T-helper 2 cell treated with Interferon-gamma antibody and Interleukin-4, amounts not matched to agents 100 ng/mL and 5 ng/mL, for 36 hours (primary cell): ENCODE results near the gene AIRE. TPM values are rescaled to one million over a fixed set of nuclear protein-coding genes. Genes with fewer than 3 reads are reported as not detected.
"Not testable (repeated sequence)": the region's sequence is repeated elsewhere in the genome, so short reads cannot be mapped to it uniquely, and the experiment has no call there.

Source experiments
- intact Hi-C: fragments of 100-400 bp; cut with micrococcal nuclease; formaldehyde crosslinking; loops from one replicate; pipeline ENCODE4 v1.15.1; 2023
- total RNA-seq: library from RNA; stranded (reverse); gene quantifications from 2 replicates; pipeline ENCODE4 v1.2.3, GENCODE V29; 2022

AIRE gene
- 2.7 and 3.0 TPM in 2 replicates for total RNA-seq

DNA sequence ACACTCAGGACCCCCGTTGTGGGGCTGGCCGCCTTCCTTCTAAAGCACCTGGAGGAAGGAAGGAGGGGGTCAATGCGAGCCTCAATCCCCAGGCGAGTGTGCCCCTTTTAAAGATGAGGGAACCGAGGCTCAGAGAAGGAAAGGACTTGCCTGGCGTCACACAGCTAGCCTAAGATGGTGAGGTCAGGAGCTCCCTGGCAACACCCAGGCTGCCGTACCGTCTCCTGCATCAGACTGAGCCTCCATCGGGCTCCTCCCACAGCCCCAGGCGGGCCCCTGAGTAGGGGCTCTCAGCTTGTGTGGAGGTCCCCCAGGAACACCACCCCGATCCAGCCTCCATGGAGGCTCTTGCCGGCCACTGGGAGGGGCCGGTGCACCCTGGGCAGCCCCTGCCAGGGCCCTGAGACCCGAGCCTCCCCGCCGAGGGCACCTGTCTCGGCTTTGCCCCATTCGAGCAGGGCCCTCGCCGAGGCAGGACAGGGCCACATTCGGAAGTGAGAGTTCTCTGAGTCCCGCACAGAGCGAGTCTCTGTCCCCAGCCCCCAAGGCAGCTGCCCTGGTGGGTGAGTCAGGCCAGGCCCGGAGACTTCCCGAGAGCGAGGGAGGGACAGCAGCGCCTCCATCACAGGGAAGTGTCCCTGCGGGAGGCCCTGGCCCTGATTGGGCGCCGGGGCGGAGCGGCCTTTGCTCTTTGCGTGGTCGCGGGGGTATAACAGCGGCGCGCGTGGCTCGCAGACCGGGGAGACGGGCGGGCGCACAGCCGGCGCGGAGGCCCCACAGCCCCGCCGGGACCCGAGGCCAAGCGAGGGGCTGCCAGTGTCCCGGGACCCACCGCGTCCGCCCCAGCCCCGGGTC, at the start of gene AIRE:
Gene AIRE (plus strand): TSS at position 739 of the 855 bp plus-strand sequence. CDS start 131 bp downstream, outside the sequence.
- intact Hi-C loops = no loop called here

DNA sequence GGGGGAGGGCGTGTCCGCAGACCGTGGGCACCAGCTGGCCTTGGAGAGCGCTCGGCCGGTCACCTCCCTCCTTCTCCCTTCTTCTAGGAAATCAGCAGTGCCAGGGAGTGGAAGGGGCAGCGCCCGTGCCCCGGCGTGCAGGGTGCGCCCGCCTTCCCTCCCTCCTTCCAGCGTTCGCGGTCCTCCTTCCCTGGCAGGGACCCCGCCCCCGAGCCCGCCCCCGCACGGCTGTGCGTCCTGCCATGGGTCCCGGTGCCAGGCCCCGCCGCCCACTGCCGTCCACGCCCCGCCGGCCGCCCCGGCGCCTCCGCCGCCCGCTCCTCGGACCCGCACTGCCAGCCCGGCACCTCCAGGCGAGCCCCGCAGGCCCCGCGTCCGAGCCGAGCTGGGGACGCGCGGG, 45.3 kb upstream of the AIRE start:
- intact Hi-C loops = not testable (repeated sequence)

DNA sequence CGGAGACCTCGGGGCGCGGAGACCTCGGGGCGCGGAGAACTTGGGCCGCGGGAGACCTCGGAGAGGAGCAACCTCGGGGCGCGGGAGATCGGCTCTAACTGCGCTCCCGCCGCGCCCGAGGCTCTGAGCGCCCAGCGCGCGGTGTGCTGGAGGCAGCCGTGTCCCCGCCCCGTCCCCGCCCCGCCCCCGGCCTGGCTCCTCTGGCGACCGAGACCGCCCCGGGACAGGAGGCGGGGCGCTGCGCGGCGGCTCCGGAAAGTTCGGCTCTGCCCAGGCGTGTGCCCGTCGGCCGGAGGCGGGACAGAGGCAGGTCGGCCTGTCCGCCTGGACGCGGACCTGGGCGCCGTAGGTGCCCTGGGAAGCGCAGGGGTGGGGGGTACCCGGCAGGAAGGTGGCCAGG, 44.8 kb upstream of the AIRE start, which contains the start of gene ICOSLG:
Gene ICOSLG (minus strand): TSS at position 102 of the 400 bp plus-strand sequence. CDS start 126 bp downstream, outside the sequence.
- intact Hi-C loops = not testable (repeated sequence)

DNA sequence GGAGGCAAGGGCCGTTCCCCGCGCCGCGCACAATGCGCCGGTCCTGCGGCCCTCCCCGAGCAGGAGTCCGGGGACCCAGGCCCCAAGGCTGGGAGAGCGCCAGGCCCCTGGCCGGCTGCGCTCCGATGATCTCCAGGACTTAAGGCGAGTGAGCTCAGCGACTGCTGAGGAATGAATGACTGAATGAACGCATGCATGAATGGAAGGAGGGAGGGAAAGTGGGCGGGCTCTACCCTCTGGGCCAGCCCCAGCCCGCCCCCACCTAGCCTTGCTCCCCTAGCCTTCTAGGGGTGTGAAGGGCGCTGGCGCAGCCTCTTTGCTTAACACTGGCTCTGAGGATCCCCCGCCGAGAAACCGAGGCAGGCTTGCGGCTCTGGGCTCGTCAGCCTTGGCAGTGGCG, 44.4 kb upstream of the AIRE start:
- intact Hi-C loops = not testable (repeated sequence)

DNA sequence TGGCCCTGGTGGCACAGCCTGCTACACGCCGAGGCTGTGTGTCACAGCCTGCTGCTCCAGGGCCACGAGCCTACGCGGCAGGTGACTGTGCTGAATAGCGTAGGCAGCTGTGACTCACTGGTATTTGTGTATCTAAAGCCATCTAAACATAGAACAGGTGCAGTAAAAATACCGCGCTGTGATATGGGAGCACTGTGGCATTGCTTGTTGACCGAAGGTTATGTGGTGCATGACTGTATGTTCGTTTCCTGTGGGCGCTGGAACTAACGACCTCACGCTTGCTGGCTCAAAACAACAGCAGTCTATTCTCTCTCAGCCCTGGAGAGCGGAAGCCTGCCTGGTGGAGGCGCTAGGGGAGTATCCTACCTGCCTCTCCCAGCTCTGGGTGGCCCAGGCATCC, 41.7 kb upstream of the AIRE start:
- intact Hi-C loops = not testable (repeated sequence)

DNA sequence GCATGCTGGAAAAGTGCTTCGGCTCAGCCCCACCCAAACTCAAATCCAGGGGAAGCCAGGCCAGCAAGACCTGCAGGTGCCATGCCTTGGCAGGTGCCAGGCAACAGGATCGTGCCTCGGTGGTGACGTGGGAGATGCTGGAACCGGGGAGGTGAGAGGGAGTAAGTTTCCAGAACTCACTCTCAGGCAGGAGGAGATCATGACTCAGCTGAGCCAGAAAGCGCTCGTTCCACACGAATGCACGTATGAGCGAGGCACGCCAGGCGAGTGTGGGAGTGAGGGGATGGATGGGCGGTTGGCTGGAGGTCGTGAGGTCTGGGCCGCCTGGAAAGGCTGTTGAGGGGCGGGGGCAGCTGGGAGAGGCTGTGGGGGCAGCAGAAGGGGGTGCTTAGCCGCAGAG, 37.8 kb upstream of the AIRE start:
- intact Hi-C loops = not testable (repeated sequence)

DNA sequence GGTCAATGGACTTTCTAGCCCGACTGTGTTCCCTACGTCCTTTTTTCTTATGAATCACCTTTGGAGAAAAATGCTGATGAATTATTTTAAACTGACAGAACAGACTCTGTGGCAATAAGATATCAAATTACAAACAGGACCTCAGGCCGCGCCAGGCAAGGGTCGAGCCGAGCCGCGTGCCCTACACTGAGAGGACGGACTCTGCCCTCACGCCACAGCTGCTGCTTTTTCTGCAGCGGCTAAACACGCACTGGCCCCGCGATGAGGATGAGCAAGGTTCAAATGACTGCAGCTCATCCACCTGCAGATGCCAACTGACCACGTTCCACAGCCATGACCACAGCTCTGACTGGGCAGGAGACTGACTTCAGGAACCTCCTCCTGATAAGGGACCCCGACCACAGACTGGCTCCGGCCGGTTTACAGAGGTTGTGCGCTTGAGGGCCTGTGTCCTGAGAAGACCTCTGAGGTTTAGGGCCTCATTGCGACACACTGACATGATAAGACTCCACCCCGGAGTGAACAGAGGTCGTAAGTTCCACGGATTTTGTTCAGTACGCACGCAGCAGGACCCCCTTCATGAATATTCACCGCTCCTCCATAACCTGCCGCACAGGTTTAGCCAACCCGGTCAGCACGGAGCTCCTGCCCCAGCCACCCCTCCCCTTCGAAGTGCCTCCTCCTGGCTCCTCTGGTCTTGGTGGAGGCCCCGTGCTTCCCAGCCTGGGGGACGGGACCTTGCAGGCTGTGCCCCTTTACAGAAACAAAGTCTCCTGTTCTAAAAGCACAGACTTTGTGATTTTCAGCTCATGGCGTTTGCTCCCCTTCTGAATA, 36.3 kb upstream of the AIRE start:
- intact Hi-C loops = not testable (repeated sequence)

DNA sequence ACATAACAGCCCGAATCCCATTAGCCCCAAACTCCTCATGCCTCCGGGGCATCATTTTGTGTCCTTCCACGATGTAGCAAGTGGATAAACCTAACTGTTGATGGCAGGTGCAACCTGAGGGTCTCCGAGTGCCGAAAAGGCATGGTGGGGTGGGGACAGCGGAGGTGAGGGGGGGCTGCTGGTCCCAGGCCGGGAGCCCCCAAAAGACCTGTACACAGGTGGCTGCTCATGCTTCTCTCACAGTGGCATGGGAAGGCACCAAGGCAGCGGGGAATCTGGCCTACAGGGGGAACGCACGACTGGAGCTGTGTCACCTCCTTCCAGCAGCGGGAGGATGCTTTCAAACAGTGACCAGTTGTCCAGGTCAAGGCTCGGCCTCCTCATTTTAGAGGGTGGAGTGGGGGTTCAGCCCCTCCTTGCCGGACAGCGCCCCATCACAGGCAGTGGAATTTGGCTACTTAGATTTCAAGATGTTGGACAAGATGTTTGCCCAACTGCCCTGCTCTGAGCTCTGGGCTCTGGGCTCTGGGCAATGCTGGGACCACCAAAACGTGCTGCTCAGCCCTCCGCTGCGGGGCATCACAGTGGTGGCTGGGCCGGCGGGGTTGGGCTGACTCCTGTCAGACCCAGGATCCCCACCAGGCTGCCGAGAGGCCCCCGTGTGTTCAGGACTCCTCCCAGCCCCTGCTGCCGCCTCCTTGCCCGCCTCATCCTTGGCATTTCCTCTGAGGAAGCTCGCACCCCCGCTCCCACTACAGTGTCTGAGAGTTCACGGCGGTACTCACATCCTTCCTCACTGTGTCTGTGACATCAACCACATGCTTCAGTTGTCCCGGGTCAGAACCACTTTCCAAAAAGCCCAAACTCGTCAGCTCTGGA, 31.6 kb upstream of the AIRE start:
- intact Hi-C loops = no loop called here

DNA sequence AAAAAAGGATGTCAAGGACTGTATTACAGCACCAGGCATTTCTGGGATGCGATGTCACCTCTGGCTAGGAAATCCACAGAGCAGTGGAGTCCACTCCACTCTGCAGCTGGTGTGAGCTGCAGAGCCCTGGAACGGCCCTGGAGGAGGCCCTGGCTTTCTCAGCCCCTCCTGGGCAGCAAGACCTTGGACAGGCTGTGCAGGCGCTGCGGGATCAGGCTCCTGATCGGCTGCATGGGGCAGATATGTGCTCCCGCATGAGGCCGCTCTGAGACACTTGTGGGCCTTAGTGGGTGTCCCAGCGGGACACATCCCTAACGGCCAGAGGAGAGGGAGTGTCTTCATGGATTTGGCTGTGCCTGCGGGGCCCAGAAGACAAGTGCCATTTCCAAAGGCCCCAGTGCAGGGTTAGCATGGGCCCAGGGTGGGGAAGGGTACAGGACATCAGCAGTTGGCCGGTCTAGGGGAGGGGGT, 30.1 kb upstream of the AIRE start:
- intact Hi-C loops = no loop called here

DNA sequence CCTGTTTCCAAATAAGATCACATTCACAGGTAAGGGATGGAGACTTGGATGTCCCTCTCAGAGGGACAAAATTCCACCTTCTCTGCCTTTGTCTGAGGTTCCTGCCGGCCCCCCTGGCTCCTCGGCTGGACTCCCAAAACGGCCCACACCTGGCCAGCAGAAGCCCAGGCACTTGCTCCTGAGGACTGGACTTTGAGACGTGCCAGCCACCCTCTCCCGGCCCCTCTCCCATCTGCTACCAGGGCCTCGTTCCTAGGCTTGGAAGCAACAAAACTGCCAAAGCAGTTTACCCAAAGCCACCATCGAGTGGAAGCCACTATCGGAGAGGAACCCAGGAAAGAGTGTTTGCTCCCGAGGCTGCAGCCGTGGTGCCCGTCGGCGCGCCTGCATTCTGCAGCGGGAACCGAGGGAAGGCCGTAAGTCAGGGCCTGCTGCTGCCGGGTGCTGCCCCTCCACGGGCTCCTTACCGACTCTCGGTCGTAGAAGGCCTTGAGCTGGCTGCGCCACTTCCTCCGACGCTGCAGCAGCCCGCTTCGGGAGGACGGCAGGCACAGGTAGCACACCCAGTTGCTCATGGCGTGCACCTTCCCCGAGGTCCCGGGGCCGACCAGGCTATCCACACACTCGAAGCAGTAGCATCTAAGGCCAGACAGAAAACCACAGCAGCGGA, 27.5 kb upstream of the AIRE start:
- intact Hi-C loops = no loop called here

DNA sequence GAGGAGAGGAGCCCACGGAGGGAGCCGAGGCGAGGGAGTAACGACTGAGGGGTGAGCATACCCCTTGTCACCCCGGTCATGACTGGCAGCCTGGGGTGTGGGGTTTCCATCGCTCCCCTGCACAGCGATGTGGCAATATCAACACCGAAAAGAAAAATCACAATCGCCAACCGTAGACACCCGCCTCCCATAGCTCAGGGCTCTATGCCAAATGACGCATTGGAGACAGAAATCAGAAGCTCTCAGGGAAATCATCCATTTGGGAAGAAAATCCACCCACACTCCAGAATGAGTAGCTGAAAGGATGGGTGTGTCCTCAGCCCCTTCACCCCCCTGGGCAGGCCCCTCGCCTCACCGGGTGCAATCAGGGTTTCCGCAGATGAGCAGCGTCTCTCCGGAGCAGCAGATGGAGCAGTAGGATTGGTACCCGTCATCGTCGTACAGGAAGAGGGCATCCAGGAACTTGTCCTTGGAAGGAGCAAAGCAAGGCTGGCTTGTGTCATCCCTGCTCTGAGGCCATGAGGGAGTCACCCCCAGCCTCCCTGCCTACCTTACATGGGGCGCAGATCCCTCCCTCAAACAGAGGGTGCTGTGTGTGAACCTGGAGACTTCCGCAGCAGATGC, 26.5 kb upstream of the AIRE start:
- intact Hi-C loops = no loop called here

DNA sequence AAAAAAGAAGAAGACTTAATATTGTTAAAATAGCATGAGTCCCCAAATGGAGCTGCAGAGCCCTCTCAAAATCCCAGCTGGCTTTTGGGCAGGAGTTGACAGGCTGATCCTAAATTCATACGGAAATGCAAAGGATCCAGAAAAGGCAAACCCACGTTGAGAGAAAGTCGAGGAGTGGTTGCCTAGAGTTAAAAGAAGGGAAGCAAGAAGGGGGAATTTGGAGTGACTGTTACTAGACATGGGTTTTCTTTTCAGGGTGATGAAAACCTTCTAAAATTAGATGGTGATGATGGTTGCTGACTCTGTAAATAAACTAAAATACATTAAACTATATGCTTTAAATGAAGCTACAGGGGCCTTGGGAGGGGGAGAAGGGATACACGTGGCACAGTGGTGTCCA, 25.6 kb upstream of the AIRE start:
- intact Hi-C loops = no loop called here

DNA sequence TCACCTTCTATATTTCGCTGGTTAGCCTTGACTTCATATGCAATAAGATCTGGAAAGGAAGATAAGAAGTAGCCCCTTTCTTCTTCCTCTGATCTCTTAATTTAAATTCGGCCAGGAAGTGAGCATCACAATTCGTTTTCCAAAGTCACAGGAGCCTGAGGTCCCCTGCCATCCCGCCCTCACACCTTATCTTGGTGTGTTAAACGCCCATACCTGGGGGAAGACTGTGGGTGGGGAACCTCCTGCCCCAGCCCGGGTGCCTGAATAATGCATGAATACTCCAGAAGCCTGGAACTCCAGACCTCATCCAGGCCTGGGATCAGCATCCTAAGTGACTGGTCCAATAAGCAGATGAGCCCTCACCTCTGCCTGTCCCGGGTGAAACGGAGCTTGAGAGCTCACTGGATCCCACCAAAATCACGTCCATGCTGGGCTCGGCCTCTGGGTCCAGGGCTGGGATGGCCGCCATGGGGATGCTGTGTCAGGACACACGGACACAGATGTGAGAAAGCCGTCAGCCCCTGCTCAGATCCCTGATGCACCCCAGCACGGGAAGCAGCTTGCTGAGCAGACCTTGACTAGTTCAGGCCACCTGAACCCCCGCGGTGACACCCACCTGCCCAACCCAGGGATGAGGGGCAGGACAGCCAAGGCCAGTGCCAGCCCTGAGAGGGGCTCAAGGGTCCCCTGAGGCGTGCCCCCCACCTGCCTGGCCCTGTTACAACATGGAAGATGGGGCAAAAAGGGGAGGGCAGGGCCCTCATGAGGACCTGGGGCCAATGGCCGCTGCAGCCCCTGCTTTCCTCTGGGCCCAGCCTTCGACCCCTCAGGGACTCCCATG, 24.7 kb upstream of the AIRE start:
- intact Hi-C loops = no loop called here

DNA sequence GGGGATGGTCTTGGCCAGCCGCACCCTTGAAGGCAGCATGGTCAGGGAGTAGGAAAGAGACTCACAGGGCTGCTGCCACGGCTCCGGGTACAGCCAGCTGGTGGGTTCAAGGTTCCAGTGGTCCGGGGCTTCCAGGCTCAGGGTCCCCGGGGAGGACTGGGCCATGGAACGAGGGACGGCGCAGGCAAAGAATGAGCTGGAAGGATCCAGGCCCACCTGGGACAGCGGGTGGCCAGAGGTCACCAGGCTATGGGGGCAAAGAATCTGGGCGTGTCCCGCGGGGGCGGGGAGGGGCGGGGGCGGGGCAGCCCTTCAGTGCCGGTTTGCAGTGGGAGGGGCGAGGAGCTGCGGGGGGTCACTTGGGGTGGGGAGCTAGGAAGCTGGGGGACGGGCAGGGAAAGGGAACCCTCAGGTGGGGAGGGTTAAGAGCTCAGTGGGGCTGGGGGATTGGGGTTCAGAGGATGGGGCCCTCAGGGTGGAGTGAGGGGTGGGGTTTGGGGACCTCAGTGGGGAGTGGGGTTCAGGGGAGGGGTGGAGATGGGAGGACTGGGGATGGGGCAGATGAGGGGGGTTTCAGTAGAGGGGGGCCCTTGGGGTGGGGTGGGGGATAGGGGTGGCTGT, 23.9 kb upstream of the AIRE start, which contains the start of gene DNMT3L:
Gene DNMT3L (minus strand): TSS at position 223 of the 621 bp plus-strand sequence. CDS start 638 bp downstream, outside the sequence.
- intact Hi-C loops = no loop called here

DNA sequence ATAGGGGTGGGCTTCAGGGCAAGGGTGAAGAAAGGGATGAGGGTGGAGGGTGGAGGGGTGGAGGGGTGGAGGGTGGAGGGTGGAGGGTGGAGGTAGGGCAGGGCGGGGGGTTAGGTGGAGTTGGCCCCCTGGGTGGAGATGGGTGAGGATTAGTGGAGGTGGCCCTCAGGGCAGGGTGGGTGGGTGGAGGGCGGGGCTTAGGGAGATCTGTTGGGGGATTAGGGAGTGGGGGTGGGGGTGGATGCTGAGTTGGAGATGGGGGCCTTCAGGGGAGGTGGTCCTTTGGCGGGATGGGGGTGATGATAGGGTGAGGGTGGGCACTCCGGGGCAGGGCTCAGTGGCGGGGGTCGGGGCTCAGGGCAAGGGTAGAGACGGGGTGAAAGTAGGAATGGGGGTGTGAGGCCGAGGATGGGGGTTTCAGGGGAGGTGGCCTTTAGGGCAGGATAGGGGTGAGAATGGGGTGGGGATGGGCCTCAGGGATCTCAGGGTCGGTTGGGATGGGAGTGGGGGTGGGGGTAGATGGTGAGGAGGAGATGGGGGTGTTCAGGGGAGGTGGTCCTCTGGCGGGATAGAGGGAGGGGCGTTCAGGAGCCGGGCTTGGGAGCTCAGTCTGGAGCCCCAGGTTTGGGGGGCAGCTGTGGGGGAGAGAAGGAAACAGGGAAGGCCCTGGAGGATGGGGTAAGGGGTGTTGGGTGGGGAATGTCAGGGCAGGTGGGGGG, 23.2 kb upstream of the AIRE start:
- intact Hi-C loops = no loop called here

DNA sequence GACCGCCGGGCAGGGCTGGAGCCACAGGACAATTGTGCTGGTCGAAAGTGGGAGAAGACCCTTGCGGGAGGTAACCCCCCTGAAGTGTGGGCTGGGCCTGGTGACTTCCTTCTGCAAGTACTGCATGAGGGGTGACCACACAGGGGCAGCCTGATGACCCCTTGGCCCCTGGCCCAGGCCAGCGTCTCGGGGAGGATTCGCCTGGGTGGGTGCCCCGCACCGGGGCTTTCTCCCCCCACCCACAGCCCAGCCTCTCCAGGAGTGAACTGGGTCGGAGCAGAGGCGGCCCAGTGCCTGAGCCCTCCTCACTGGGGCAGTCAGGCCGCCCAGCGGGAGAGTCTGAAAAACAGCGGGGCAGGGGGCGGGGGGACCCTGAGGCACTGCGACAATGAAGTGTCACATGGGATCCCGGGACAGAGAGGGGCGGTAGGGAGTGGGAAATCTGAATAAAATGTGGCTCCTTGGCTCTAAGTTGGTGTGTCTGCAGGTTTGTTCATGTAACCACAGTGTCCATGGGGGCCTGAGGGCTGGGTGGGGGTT, 22.4 kb upstream of the AIRE start:
- intact Hi-C loops = no loop called here

DNA sequence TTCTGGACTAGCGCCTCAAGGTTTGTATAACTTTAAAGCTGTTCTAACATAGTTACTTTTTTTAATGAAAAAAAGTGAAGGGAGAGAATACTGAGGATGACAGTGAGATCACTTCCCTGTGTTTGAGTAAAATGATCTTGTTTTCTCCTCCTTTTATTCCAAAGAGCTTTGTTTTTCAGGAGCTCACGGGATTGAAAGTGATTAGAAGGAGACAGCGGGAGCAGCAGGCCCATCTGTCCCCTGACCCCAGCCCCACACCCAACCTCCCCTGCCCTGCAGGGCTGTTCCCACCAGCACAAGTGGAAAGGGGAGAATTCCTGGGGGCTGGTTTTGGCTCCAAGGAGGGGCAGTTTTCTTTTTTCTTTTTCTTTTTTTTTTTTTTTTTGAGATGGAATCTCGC, 21.9 kb upstream of the AIRE start:
- intact Hi-C loops = no loop called here
